OCI-LY3 (cell line): ENCODE results near the gene TFAP2B.

ENCODE experiments used
- H2AFZ ChIP-seq: fragments of 200-600, 300-600 bp; shearing (Covaris generic); 2 replicates; pipeline ENCODE4 v1.6.0; 2014; ENCODE audit warnings: antibody characterized with exemption, low read depth, low read length
- H3K27ac ChIP-seq: fragments of 200-600, 300-600 bp; sonication (generic); 2 replicates; pipeline ENCODE4 v1.5.1; 2014; ENCODE audit warnings: mild to moderate bottlenecking, low read length, moderate library complexity, mixed read lengths
- H3K27me3 ChIP-seq: fragments of 200-600, 300-600 bp; sonication (generic); 2 replicates; pipeline ENCODE4 v1.6.1; 2014; ENCODE audit warnings: low read depth, low read length, mixed read lengths
- H3K36me3 ChIP-seq: fragments of 200-600, 300-600 bp; sonication (generic); replicated peaks from 2 replicates; pipeline ENCODE3; 2014; ENCODE audit warnings: low read depth, low read length, mixed read lengths
- H3K4me1 ChIP-seq: fragments of 300-600, 200-600 bp; sonication (generic); 2 replicates; pipeline ENCODE4 v1.6.1; 2014; ENCODE audit warnings: low read length, mixed read lengths
- H3K4me2 ChIP-seq: fragments of 200-600, 300-600 bp; sonication (generic); 2 replicates; pipeline ENCODE4 v1.6.1; 2014; ENCODE audit warnings: low read length, mixed read lengths
- H3K4me3 ChIP-seq: fragments of 300-600, 200-600 bp; sonication (generic); 2 replicates; pipeline ENCODE4 v1.5.1; 2014; ENCODE audit warnings: antibody characterized with exemption, mild to moderate bottlenecking, low read length, moderate library complexity
- H3K79me2 ChIP-seq: fragments of 300-600, 200-600 bp; shearing (Covaris generic); 2 replicates; pipeline ENCODE4 v1.6.1; 2014; ENCODE audit warnings: mild to moderate bottlenecking, low read length, mixed read lengths
- H3K9ac ChIP-seq: fragments of 300-600, 200-600 bp; shearing (Covaris generic); 2 replicates; pipeline ENCODE4 v1.6.0; 2014; ENCODE audit warnings: mild to moderate bottlenecking, low read length, moderate library complexity
- H3K9me3 ChIP-seq: fragments of 200-600, 300-600 bp; shearing (Covaris generic); 2 replicates; pipeline ENCODE4 v1.6.1; 2014; ENCODE audit warnings: low read length, mixed read lengths; ENCODE audit not compliant: insufficient read depth
- H4K20me1 ChIP-seq: fragments of 200-600, 300-600 bp; sonication (generic); 2 replicates; pipeline ENCODE4 v1.6.1; 2016; ENCODE audit warnings: low read length, mixed read lengths; ENCODE audit not compliant: insufficient read depth
- EZH2phosphoT487 ChIP-seq: fragments of 200-600 bp; shearing (Covaris generic); IDR thresholded peaks from 2 replicates; pipeline ENCODE4 v1.6.1; 2018; ENCODE audit warnings: antibody characterized with exemption, mixed run types, low read depth
- TF ChIP-seq, protein P1 (sequence below): fragments of 200-600, 300-600 bp; sonication (generic); IDR thresholded peaks from 2 replicates; pipeline ENCODE4 v1.5.1; 2014; ENCODE audit warnings: antibody characterized with exemption, low read length, low read depth

TFAP2B gene

DNA sequence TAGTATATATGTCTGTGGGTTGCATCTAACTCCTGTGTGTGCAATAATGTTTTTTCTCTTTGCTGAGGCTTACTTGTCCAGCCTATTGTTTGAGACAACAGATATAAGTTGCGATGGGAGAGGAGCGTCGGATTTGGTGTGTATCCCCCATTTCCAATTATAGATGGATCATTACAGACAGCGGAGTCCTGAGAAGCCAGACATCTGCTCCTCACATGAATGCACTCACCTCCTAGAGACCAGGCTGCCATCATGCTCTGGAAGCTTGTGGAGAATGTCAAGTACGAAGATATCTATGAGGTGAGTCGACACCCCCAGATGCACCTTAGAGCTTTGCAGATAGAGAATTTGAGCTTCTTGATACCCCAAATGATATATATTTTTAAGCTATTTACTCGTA, at the start of gene TFAP2B:
Gene TFAP2B, plus strand, starts transcription at position 199 of the 400 bp plus-strand sequence. Its CDS starts 21 bp downstream, at position 220.
- H3K79me2 ChIP-seq: no peaks in the 10 kb centered on the region
- TF ChIP-seq EZH2phosphoT487: no peak
- TF ChIP-seq, protein P1, sequence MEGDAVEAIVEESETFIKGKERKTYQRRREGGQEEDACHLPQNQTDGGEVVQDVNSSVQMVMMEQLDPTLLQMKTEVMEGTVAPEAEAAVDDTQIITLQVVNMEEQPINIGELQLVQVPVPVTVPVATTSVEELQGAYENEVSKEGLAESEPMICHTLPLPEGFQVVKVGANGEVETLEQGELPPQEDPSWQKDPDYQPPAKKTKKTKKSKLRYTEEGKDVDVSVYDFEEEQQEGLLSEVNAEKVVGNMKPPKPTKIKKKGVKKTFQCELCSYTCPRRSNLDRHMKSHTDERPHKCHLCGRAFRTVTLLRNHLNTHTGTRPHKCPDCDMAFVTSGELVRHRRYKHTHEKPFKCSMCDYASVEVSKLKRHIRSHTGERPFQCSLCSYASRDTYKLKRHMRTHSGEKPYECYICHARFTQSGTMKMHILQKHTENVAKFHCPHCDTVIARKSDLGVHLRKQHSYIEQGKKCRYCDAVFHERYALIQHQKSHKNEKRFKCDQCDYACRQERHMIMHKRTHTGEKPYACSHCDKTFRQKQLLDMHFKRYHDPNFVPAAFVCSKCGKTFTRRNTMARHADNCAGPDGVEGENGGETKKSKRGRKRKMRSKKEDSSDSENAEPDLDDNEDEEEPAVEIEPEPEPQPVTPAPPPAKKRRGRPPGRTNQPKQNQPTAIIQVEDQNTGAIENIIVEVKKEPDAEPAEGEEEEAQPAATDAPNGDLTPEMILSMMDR: no peak
- H3K9ac ChIP-seq: no peak within 1 kb of the TSS
- H3K4me3 ChIP-seq: no peak within 1 kb of the TSS
- H3K27me3 ChIP-seq: peaks cover 29% of the 10 kb centered on the region
- H3K4me2 ChIP-seq: no peak within 1 kb of the TSS
- H3K36me3 ChIP-seq: no peaks in the 10 kb centered on the region
- H2AFZ ChIP-seq: no peak within 1 kb of the TSS
- H3K4me1 ChIP-seq: no peaks in the 10 kb centered on the region
- H3K27ac ChIP-seq: no peak within 1 kb of the TSS
- H4K20me1 ChIP-seq: no peaks in the 10 kb centered on the region
- no peaks in the 10 kb centered on the region for H3K9me3 ChIP-seq

DNA sequence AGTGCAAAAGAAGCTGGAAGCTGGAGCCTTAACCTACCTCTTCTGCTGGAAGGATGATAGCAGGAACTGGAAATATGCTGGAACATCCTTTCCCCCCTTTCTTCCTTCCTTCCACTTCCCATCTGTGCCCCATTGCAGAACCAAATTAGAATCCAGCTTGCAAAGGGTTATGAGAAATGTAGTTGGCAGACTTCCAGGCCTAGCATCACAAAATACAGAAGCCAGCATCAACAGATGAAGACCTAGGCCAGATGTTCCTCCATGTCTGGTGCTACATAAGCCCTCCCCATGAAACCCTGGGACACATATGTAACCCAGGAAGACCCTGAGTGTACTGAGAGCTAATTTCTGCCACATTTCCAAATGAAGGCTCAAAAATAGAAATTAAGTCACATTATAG, 40.0 kb upstream of the TFAP2B start:
- Histone ChIP-seq H3K4me1 (no peaks in the 10 kb centered on the region), H4K20me1 (no peaks in the 10 kb centered on the region), H3K9ac (no peak overlapping the region), H3K4me2 (no peak overlapping the region), H3K9me3 (no peaks in the 10 kb centered on the region), H2AFZ (no peak overlapping the region), H3K27ac (no peak overlapping the region), H3K79me2 (no peaks in the 10 kb centered on the region), H3K36me3 (no peaks in the 10 kb centered on the region), H3K4me3 (no peak overlapping the region), H3K27me3 (no peaks in the 10 kb centered on the region)
- TF ChIP-seq, protein P1: no peak
- TF ChIP-seq EZH2phosphoT487: no peak

DNA sequence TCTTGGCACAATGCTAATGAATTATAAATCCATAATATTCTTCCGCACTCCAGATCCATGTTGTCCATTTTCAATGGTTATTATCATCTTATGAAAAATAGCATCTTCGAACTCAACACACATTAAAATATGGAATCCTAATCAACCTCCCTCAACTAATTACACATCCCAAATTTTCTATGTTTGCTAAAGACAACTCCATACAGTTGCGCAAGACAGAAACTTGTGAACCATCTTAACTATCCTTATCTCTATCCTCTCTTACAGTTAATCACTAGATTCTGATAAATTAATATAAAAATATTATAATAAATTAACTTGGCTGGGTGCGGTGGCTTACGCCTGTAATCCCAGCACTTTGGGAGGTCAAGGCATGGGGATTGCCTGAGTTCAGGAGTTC, 38.3 kb upstream of the TFAP2B start:
- Histone ChIP-seq H3K36me3 (no peaks in the 10 kb centered on the region), H3K9ac (no peak overlapping the region), H3K4me2 (no peak overlapping the region), H3K27ac (no peak overlapping the region), H3K4me1 (no peaks in the 10 kb centered on the region), H2AFZ (no peak overlapping the region), H3K4me3 (no peak overlapping the region), H4K20me1 (no peaks in the 10 kb centered on the region), H3K9me3 (no peaks in the 10 kb centered on the region), H3K79me2 (no peaks in the 10 kb centered on the region), H3K27me3 (no peaks in the 10 kb centered on the region)
- TF ChIP-seq, protein P1: no peak
- no peak for TF ChIP-seq EZH2phosphoT487

DNA sequence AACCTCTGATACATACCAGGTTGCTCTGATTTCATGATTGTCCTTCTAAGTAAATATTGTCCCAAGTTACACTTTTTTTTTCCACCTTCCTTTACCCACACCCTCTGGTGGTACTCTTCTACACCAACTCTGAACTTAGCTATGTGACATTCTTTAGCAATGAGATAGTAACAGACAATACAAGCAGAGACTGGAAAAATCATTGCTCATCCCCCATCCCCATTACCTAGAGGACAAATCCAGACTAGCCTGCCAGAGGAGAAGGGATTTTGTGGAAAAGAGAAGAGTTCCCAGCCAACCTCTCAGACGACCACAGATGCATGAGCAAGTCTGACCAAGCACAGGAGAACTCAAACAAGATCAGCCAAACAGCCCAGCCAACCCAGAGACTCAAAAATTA, 32.8 kb upstream of the TFAP2B start:
- Histone ChIP-seq H3K27ac (no peak overlapping the region), H3K4me1 (no peaks in the 10 kb centered on the region), H3K27me3 (no peaks in the 10 kb centered on the region), H4K20me1 (no peaks in the 10 kb centered on the region), H3K9me3 (no peaks in the 10 kb centered on the region), H3K36me3 (no peaks in the 10 kb centered on the region), H3K79me2 (no peaks in the 10 kb centered on the region), H3K4me3 (no peak overlapping the region), H3K4me2 (no peak overlapping the region), H3K9ac (no peak overlapping the region), H2AFZ (no peak overlapping the region)
- TF ChIP-seq, protein P1: no peak
- TF ChIP-seq EZH2phosphoT487: no peak
